ENCODE measurements around the gene TRIM64C. TPM values are rescaled to one million over a fixed set of nuclear protein-coding genes. Genes with fewer than 3 reads are reported as not detected.
"Not testable (repeated sequence)": the region's sequence is repeated elsewhere in the genome, so short reads cannot be mapped to it uniquely, and the experiment has no call there.

Gene TRIM64C
- not detected for total RNA-seq
- polyA plus RNA-seq: not detected
- long read RNA-seq, donor 1: 0 reads
- long read RNA-seq, donor 2: 0 reads
- long read RNA-seq, donor 3: 0 reads
- long read RNA-seq, donor 4: 0 reads
- long read RNA-seq, donor 5: 0 reads

GRCh38 chr11:49059012-49059411, at the start of gene TRIM64C:
TRIM64C (minus strand) TSS chr11:49059112; CDS start chr11:49059112, 0 bp downstream.
- WGBS, 2 donors: 82 to 87% methylated on average over 5 of the region's 5 CpGs
- not testable (repeated sequence) for H3K9me3 ChIP-seq (ENCODE audit: control insufficient read depth in 4 of 4, insufficient read depth in 3 of 4, low read length in 3 of 4)

GRCh38 chr11:49102356-49102755, 43.4 kb upstream of the TRIM64C start:
- WGBS, 2 donors: 91 to 93% methylated on average over 23 to 24 of the region's 24 CpGs
- H3K4me3 ChIP-seq; H3K9ac ChIP-seq (ENCODE audit: insufficient read depth in 1 of 2, low read length in 2 of 2); H3K9me3 ChIP-seq (ENCODE audit: control insufficient read depth in 4 of 4, insufficient read depth in 3 of 4, low read length in 3 of 4); ATAC-seq (ENCODE audit: insufficient read depth, low FRiP score); H3K36me3 ChIP-seq (ENCODE audit: control insufficient read depth in 4 of 4, insufficient read depth in 4 of 4, low read length in 4 of 4); DNase-seq; H3K27ac ChIP-seq (ENCODE audit: low read depth in 1 of 2, low read length in 1 of 2); H3K4me1 ChIP-seq (ENCODE audit: control insufficient read depth in 5 of 5, insufficient read depth in 5 of 5, low read length in 5 of 5); H3K27me3 ChIP-seq (ENCODE audit: control insufficient read depth in 3 of 3, insufficient read depth in 3 of 3, low read length in 2 of 3): not testable (repeated sequence)

More at GRCh38 chr11:49059012-49059411, at the start of gene TRIM64C:
- H3K27me3 ChIP-seq (ENCODE audit: control insufficient read depth in 3 of 3, insufficient read depth in 3 of 3, low read length in 2 of 3); H3K9ac ChIP-seq (ENCODE audit: insufficient read depth in 1 of 2, low read length in 2 of 2); DNase-seq; H3K4me1 ChIP-seq (ENCODE audit: control insufficient read depth in 5 of 5, insufficient read depth in 5 of 5, low read length in 5 of 5); H3K4me3 ChIP-seq; H3K27ac ChIP-seq (ENCODE audit: low read depth in 1 of 2, low read length in 1 of 2); ATAC-seq (ENCODE audit: insufficient read depth, low FRiP score); H3K36me3 ChIP-seq (ENCODE audit: control insufficient read depth in 4 of 4, insufficient read depth in 4 of 4, low read length in 4 of 4): not testable (repeated sequence)

GRCh38 chr11:49069897-49070296, 11.0 kb upstream of the TRIM64C start:
- not testable (repeated sequence) for DNase-seq; H3K36me3 ChIP-seq (ENCODE audit: control insufficient read depth in 4 of 4, insufficient read depth in 4 of 4, low read length in 4 of 4); H3K27me3 ChIP-seq (ENCODE audit: control insufficient read depth in 3 of 3, insufficient read depth in 3 of 3, low read length in 2 of 3); H3K9me3 ChIP-seq (ENCODE audit: control insufficient read depth in 4 of 4, insufficient read depth in 3 of 4, low read length in 3 of 4); ATAC-seq (ENCODE audit: insufficient read depth, low FRiP score); H3K4me1 ChIP-seq (ENCODE audit: control insufficient read depth in 5 of 5, insufficient read depth in 5 of 5, low read length in 5 of 5); H3K9ac ChIP-seq (ENCODE audit: insufficient read depth in 1 of 2, low read length in 2 of 2); H3K4me3 ChIP-seq; H3K27ac ChIP-seq (ENCODE audit: low read depth in 1 of 2, low read length in 1 of 2)
- 63 to 71% methylated on average over 5 of the region's 5 CpGs for WGBS, 2 donors

- H3K9me3 ChIP-seq (ENCODE audit: control insufficient read depth in 4 of 4, insufficient read depth in 3 of 4, low read length in 3 of 4): peaks cover 0 to 20% (median 0%) of the 10 kb centered on the region in 4 donors
- not testable (repeated sequence) for H3K9ac ChIP-seq (ENCODE audit: insufficient read depth in 1 of 2, low read length in 2 of 2); H3K27ac ChIP-seq (ENCODE audit: low read depth in 1 of 2, low read length in 1 of 2); H3K4me1 ChIP-seq (ENCODE audit: control insufficient read depth in 5 of 5, insufficient read depth in 5 of 5, low read length in 5 of 5); H3K36me3 ChIP-seq (ENCODE audit: control insufficient read depth in 4 of 4, insufficient read depth in 4 of 4, low read length in 4 of 4); H3K27me3 ChIP-seq (ENCODE audit: control insufficient read depth in 3 of 3, insufficient read depth in 3 of 3, low read length in 2 of 3); H3K4me3 ChIP-seq; DNase-seq; ATAC-seq (ENCODE audit: insufficient read depth, low FRiP score)
- WGBS, 2 donors: 60 to 70% methylated on average over 22 to 38 of the region's 38 CpGs
Observed at GRCh38 chr11:49049821-49050220, 9.1 kb downstream of the TRIM64C start.

- DNase-seq; H3K27me3 ChIP-seq (ENCODE audit: control insufficient read depth in 3 of 3, insufficient read depth in 3 of 3, low read length in 2 of 3); H3K9ac ChIP-seq (ENCODE audit: insufficient read depth in 1 of 2, low read length in 2 of 2); H3K4me1 ChIP-seq (ENCODE audit: control insufficient read depth in 5 of 5, insufficient read depth in 5 of 5, low read length in 5 of 5); H3K4me3 ChIP-seq; H3K36me3 ChIP-seq (ENCODE audit: control insufficient read depth in 4 of 4, insufficient read depth in 4 of 4, low read length in 4 of 4); H3K27ac ChIP-seq (ENCODE audit: low read depth in 1 of 2, low read length in 1 of 2); ATAC-seq (ENCODE audit: insufficient read depth, low FRiP score): not testable (repeated sequence)
- H3K9me3 ChIP-seq (ENCODE audit: control insufficient read depth in 4 of 4, insufficient read depth in 3 of 4, low read length in 3 of 4): peaks cover 0 to 20% (median 0%) of the 10 kb centered on the region in 4 donors
- 41 to 53% methylated on average over 21 to 27 of the region's 28 CpGs for WGBS, 2 donors
Observed at GRCh38 chr11:49048229-49048628, 10.7 kb downstream of the TRIM64C start.

- not testable (repeated sequence) for H3K27me3 ChIP-seq (ENCODE audit: control insufficient read depth in 3 of 3, insufficient read depth in 3 of 3, low read length in 2 of 3); H3K36me3 ChIP-seq (ENCODE audit: control insufficient read depth in 4 of 4, insufficient read depth in 4 of 4, low read length in 4 of 4); H3K27ac ChIP-seq (ENCODE audit: low read depth in 1 of 2, low read length in 1 of 2); DNase-seq; H3K9ac ChIP-seq (ENCODE audit: insufficient read depth in 1 of 2, low read length in 2 of 2); H3K4me1 ChIP-seq (ENCODE audit: control insufficient read depth in 5 of 5, insufficient read depth in 5 of 5, low read length in 5 of 5); H3K9me3 ChIP-seq (ENCODE audit: control insufficient read depth in 4 of 4, insufficient read depth in 3 of 4, low read length in 3 of 4); H3K4me3 ChIP-seq; ATAC-seq (ENCODE audit: insufficient read depth, low FRiP score)
- WGBS, 2 donors: 36 to 46% methylated on average over 2 of the region's 2 CpGs
Observed at GRCh38 chr11:49028523-49028922, 30.4 kb downstream of the TRIM64C start, which contains the start of gene TRIM49B. TRIM49B (plus strand) TSS chr11:49028823; CDS start chr11:49031600, 2,777 bp downstream.

Small RNA genes within 50 kb of the gene (small RNA-seq; reads per million reads assigned to genes)
- not detected for gene AC084851.1 (ENCODE audit: low replicate concordance)

Other genes starting within 250 kb of the TRIM64C start
- gene TRIM51G, start 75.2 kb downstream of the TRIM64C start, total RNA-seq: not detected
- gene TRIM51G, start 75.2 kb downstream of the TRIM64C start, polyA plus RNA-seq: not detected
- gene TRIM49B, start 30.3 kb downstream of the TRIM64C start, total RNA-seq: not detected
- gene TRIM49B, start 30.3 kb downstream of the TRIM64C start, polyA plus RNA-seq: not detected
- gene FOLH1, start 149.5 kb upstream of the TRIM64C start, total RNA-seq: 10 to 100 TPM in 1 of 2 donors, 1 to 10 TPM in 1; 1.5 to 10.1 TPM
- gene FOLH1, start 149.5 kb upstream of the TRIM64C start, polyA plus RNA-seq: under 1 TPM; 0.45 to 0.50 TPM

Measured in lung (tissue), 15 donors.